Naive B cell (primary cell): ENCODE data around the gene MRPL3. TPM values are rescaled to one million over a fixed set of nuclear protein-coding genes. Genes with fewer than 3 reads are reported as not detected.

Experiments used
- ATAC-seq, 2 donors: fragments of 150-1000 bp; cut with Tn5 transposase; 2 replicates each; pipeline ENCODE4 v1.10.0; 2021; ENCODE audit warnings: low read depth in 2 of 2, mild to moderate bottlenecking in 2 of 2, moderate library complexity in 2 of 2
- DNase-seq: peaks from one replicate; pipeline ENCODE4 v3.0.0; 2022
- H3K27ac Mint-ChIP-seq, 6 donors: one replicate each; pipeline ENCODE4 v1.8.0; 2020 to 2022; ENCODE audit warnings: mild to moderate bottlenecking in 6 of 6, mixed read lengths in 6 of 6, moderate library complexity in 5 of 6, inconsistent platforms in 2 of 6
- H3K27me3 Mint-ChIP-seq, 3 donors: one replicate each; pipeline ENCODE4 v1.8.0; 2021 to 2022; ENCODE audit warnings: mixed read lengths in 3 of 3, mild to moderate bottlenecking in 1 of 3
- H3K36me3 Mint-ChIP-seq, 2 donors: one replicate each; pipeline ENCODE4 v1.8.0; 2020 to 2022; ENCODE audit warnings: mixed read lengths in 2 of 2, inconsistent platforms in 1 of 2, mild to moderate bottlenecking in 1 of 2
- H3K4me1 Mint-ChIP-seq, 3 donors: one replicate each; pipeline ENCODE4 v1.8.0; 2020 to 2022; ENCODE audit warnings: mixed read lengths in 3 of 3, inconsistent platforms in 1 of 3, mild to moderate bottlenecking in 1 of 3, moderate library complexity in 1 of 3
- H3K4me3 Mint-ChIP-seq, 8 donors: one replicate each; pipeline ENCODE4 v1.8.0; 2020 to 2022; ENCODE audit warnings: mild to moderate bottlenecking in 8 of 8, mixed read lengths in 8 of 8, moderate library complexity in 8 of 8, inconsistent platforms in 2 of 8
- H3K9me3 Mint-ChIP-seq, 7 donors: one replicate each; pipeline ENCODE4 v1.8.0; 2020 to 2022; ENCODE audit warnings: mixed read lengths in 7 of 7, mild to moderate bottlenecking in 5 of 7, inconsistent platforms in 2 of 7, moderate library complexity in 1 of 7
- polyA plus RNA-seq, 6 donors: library from polyadenylated mRNA; unstranded; fragments of 300-500 nt; fragmentation: Illumina TruSeq; gene quantifications; one replicate each; pipeline ENCODE4 v1.2.3, GENCODE V29; 2021; ENCODE audit warnings: low read depth in 6 of 6

Gene MRPL3
- polyA plus RNA-seq, 6 donors from 2014 or later, result 44.7 to 79.5 (median 73.9) TPM

GRCh38 chr3:131432441-131432840 is 70.3 kb downstream of the MRPL3 start:
- H3K27ac Mint-ChIP-seq, result no peak overlapping the region
- H3K9me3 Mint-ChIP-seq, result peaks cover 0 to 6% (median 3%) of the 10 kb centered on the region in 7 donors
- H3K4me3 Mint-ChIP-seq, result no peak overlapping the region
- peaks cover 9 to 36% (median 33%) of the 10 kb centered on the region in 3 donors for H3K27me3 Mint-ChIP-seq
- ATAC-seq (no peak), DNase-seq (no peak)
- H3K36me3 Mint-ChIP-seq, result no peaks in the 10 kb centered on the region
- no peaks in the 10 kb centered on the region for H3K4me1 Mint-ChIP-seq

GRCh38 chr3:131431754-131432153 is 71.0 kb downstream of the MRPL3 start:
- Mint-ChIP-seq H3K36me3 (no peaks in the 10 kb centered on the region), H3K4me3 (no peak overlapping the region), H3K9me3 (peaks cover 0 to 5% (median 2%) of the 10 kb centered on the region in 7 donors), H3K4me1 (no peaks in the 10 kb centered on the region), H3K27me3 (peaks cover 9 to 33% (median 30%) of the 10 kb centered on the region in 3 donors), H3K27ac (no peak overlapping the region)
- ATAC-seq (no peak), DNase-seq (no peak)

DNA sequence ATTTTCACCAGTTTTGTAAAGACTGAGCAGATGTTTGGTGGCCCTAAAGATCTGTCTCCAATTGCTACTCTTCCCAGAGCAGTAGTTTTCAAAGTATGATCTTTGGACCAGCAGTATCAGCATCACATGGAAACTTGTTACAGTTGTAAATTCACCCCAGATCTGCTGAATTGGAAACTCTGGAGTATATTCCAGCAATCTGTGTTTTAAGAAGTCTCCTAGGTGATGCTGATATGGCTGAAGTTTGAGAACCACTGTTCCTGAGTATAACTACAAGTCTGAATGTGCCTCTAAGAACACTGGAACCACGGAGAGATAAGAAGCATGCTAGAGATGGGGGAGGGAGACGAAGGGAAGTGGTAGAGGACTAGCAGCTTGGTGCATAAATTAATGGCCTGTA is 75.5 kb downstream of the MRPL3 start:
- no peak for ATAC-seq
- Mint-ChIP-seq H3K4me1 (no peaks in the 10 kb centered on the region), H3K9me3 (peaks cover 0 to 3% (median 0%) of the 10 kb centered on the region in 7 donors), H3K27ac (no peak overlapping the region), H3K27me3 (peaks cover 13 to 43% (median 18%) of the 10 kb centered on the region in 3 donors), H3K4me3 (no peak overlapping the region), H3K36me3 (no peaks in the 10 kb centered on the region)
- no peak for DNase-seq

DNA sequence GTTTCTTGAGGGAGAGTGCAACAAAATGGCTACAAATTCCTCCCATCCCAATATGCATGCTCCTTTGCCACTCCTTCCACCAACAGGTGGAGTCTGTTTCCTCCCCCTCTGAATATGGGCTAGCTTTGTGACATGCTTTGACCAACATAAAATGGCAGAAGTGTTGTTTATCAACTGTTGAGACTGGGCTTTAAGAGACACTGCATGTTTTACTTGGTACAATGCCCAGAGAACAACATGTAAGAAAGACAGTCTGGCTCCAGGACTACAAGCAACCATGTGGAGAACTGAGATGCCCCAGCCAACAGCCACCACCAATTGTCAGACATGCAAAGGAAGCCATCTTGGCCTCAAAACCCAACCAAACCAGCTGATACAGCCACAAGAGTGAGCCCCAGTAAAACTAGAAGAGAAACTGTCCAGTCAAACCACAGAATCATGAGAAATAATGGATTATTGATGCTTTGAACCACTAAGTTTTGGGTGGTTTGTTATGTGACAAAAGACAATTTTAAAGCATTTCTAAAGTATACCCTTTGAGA is 80.7 kb downstream of the MRPL3 start:
- Mint-ChIP-seq H3K36me3 (no peaks in the 10 kb centered on the region), H3K27me3 (peaks cover 13 to 30% (median 17%) of the 10 kb centered on the region in 3 donors), H3K27ac (no peak overlapping the region), H3K9me3 (peaks cover 0 to 7% (median 3%) of the 10 kb centered on the region in 7 donors), H3K4me3 (no peak overlapping the region), H3K4me1 (no peaks in the 10 kb centered on the region)
- no peak for DNase-seq
- no peak for ATAC-seq

DNA sequence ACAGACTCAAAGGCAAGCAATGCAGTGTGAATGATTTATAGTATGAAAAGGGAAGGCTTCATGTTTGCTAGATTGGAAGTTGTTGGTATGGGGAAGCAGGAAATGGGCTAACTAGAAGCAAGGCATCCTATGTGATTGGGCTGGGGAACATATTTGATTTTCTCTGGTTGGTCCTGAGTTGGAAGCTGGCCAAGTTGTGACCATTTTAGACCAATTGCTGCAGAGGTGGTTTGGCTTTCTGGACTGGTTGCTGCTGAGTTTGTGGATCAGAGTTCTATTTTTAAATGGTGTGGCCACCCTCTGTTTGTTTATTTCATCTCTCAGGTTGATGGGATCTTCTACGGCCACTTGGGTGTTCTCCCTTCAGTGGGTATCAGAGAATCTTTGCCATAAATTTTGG is 81.5 kb downstream of the MRPL3 start:
- Mint-ChIP-seq H3K27me3 (peaks cover 13 to 30% (median 17%) of the 10 kb centered on the region in 3 donors), H3K9me3 (peaks cover 0 to 7% (median 3%) of the 10 kb centered on the region in 7 donors), H3K4me3 (no peak overlapping the region), H3K36me3 (no peaks in the 10 kb centered on the region), H3K4me1 (no peaks in the 10 kb centered on the region), H3K27ac (no peak overlapping the region)
- DNase-seq (no peak), ATAC-seq (no peak)

DNA sequence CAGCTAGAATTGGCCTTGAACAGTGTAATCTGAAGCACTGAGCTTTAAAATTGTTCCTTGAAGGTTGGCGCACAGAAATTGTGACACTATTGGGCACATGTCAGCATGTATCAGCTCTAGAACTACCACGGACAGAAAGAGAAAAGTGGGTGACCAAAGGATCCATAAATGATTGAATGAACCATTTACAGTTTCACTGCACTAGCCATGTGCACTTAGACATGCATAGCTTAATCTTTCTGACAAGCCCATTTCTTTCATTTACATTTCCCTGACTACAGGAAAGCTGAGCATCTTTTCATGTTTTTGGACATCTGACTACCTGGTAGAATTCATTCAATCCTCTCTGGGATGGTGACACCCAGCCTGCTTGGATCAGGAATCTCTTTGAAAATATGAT is 85.0 kb downstream of the MRPL3 start:
- no peak overlapping the region for H3K27ac Mint-ChIP-seq
- H3K36me3 Mint-ChIP-seq, result no peaks in the 10 kb centered on the region
- ATAC-seq (no peak), DNase-seq (no peak)
- no peak overlapping the region for H3K4me3 Mint-ChIP-seq
- no peaks in the 10 kb centered on the region for H3K4me1 Mint-ChIP-seq
- peaks cover 2 to 15% (median 10%) of the 10 kb centered on the region in 7 donors for H3K9me3 Mint-ChIP-seq
- H3K27me3 Mint-ChIP-seq, result peaks cover 14 to 19% (median 15%) of the 10 kb centered on the region in 3 donors

Other genes with a start within 250 kb of the MRPL3 start
- gene NUDT16, start 121.2 kb downstream of the MRPL3 start, polyA plus RNA-seq, result 1 to 10 TPM; 3.4 to 7.7 (median 5.9) TPM